Kidney capillary endothelial cell (primary cell): ENCODE measurements around the gene PLA2G4B.
A peak's percentile ranks its signal among the peaks of the same experiment; 100 is the strongest.

Experiments
- DNase-seq: peaks from one replicate; pipeline ENCODE4 v3.0.0-alpha.2; 2018; ENCODE audit warnings: low spot score

Gene PLA2G4B

DNA sequence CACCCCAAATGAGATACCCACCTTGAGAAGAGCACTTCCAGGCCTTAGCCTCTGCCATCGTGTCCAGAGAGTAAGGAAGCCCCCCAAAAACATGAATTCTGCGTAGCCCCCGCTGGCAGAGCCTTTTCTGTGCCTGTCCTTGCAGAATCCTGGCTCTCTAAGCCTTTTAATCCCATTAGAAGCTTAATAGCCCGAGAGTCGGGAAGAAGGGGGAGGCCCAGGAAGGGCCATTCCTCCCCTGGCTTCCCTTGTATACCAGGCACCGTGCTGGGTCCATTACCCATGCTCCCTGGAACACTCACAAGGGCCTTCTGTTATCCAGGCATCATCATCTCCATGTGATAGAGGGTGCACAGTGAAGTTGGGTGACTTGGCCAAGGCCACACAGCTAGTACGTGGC lies 48.1 kb downstream of the PLA2G4B start:
- no peak for DNase-seq

DNA sequence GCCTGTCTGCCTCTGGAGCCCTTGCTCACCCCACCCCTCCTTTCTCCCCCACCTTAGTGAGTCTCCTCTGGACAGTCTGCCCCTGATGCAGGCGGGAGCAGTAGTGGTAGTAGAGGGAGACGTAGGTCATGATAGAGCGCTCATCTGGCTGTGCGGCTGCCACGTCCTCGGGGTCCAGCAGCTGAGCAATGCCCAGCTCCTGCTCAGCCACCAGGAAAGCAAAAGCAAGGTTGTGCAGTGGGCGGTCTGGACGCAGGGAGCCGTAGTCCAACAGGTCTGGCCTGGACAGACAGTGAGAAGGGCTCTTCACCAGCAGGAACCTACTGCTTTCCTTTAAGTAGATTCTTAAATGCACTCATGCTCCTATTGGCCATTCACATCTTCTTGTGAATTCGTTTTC lies 48.5 kb downstream of the PLA2G4B start:
- DNase-seq: no peak

DNA sequence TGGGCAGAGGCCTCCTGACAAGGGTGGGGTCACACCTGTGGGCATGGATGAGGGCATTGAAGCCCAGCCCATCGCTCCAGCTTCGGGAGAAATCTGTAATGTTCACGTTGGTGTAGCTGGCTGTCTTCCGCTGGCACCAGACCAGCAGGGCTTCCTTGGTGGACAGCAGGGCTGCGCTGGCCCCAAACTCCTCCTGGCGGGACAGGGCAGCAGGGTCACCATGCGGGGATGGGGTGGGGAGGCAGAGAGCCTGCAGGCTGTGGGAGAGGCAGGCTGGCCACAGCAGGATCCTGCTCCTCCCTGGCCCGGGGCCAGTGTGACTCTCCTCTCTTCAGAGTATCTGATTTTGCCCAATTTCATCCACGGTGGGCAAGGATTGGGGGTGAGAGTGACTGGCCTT lies 49.2 kb downstream of the PLA2G4B start:
- DNase-seq: no peak

DNA sequence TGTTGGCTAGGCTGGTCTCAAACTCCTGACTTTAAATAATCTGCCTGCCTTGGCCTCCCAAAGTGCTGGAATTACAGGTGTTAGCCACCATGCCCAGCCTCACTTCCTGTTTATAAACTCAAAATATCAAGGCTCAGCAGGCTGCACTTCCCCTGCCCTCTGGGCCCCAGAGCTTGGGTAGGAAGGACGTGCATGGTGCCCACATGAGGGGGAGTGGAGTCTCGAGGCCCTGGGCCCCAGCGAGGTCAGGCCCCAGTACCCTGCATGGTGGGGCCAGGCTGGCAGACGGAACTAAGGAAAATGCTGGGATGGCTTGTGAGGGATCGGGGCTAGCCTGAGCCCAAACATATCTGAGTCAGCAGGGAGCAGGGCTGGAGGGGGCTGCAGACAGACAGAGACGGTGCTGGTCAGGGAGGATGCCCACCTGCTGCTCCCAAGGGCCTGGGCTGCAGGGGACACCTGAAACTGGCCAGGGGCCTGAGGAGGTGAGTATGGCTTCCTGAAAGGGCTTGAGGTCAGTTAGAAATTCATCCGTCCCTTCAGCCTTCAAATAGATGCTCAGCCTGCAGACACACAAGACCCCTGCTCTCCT lies 50.1 kb downstream of the PLA2G4B start:
- DNase-seq: no peak

DNA sequence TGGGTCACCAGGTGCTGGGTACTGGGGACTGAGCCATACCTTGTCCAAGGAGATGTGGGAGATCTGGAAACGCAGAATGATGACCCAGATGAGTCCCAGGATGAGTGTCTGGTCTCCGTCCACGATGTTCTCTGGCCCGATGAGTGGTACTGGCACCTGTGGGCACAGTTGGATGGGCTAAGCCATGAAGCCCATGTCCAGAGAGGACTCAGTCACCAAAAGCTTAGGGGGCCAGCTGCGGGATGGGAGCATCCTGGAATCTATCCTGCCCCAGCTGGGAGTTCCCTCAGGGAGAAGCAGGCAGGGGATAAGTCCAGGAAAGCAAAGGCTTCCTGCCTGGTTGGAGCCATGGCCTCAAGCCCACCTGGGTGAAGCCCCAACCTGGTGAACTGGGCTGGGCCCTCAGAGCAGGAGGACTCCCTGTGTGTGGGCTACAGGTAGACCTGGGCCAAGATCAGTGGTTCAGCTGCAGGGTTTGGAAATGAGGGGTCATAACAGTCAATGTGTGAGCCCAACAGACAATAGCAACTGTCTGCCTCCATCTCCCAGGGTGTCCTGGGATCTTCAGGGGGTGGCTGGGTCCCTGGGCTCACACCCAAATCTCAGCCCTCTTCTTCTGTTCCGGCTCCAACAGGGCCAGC lies 51.5 kb downstream of the PLA2G4B start:
- no peak for DNase-seq

DNA sequence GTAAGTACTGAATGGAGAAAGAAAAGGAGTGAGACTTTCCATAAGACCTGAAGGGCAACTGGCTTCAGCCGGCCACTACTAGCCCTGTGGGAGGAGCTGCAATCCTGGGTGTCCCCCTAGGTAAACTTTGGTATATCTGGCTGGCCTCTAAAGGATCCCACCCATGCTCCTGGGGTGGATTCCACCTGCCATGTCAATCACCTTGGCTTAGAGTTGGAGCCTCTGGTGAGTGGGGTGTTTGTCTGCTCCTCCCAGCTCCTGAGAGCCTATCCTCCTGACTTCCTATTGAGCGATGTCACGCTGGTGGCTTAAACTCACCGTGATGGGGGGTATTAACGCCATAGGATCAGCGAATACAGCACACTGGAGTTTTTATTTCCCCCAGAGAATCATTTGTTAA lies 52.6 kb downstream of the PLA2G4B start:
- no peak for DNase-seq

DNA sequence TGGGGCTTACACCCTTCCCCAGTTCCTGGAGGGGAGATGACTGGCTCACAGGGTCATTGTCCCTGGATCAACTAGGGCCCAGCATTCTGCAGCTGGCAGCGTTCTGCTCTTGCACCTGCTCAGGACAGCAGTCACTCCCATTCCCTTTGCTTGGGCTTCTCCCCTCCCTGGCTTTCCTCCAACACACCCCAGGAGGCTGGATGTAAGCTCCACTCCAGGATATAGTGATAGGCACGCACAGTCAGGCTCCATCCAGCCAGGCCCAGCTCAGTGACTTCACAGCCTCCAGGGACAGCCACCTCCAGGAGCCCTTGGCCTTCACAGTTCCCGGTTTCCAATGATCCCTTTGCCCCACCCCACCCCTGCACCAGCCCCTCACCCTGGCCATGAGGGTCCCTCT lies 53.3 kb downstream of the PLA2G4B start:
- DNase-seq: no peak

DNA sequence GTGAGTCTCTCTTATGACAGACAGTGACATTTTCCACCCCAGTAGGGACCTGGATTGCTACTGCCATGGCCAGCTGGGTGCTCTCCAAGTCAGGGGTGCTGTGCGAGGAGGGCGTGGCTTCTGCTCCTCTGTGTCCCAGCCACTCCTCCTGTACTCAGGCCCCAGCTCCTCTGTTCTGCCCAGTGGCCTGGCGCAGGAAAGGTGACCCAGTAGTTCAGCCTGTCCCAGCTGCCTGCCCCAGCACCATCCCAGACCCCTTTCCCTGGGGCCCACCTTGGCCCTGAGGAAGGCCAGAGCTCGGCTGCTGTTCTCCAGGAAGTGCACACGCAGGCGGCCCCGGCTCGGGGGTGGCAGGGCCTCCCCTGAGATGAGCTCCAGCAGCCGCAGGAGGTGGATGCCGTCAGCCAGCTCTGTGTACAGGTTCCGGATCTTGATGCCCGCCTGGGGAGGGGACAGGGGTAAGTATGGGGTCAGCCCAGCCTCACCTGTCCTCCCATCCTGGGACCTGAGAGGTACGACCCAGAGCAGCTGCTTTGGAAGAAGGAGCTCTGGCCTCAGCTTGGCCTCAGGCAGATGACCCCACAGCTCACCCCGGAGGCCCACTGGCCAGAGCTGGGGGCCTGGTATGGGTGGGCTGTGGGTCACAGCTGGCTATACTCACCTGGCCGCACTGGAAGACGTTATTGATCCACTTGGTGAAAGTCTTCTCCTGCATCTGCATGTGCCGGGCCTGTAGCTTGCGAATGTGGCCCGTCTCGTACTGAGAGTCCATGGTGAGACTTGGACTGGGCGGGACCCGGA lies 54.2 kb downstream of the PLA2G4B start:
- no peak for DNase-seq

DNA sequence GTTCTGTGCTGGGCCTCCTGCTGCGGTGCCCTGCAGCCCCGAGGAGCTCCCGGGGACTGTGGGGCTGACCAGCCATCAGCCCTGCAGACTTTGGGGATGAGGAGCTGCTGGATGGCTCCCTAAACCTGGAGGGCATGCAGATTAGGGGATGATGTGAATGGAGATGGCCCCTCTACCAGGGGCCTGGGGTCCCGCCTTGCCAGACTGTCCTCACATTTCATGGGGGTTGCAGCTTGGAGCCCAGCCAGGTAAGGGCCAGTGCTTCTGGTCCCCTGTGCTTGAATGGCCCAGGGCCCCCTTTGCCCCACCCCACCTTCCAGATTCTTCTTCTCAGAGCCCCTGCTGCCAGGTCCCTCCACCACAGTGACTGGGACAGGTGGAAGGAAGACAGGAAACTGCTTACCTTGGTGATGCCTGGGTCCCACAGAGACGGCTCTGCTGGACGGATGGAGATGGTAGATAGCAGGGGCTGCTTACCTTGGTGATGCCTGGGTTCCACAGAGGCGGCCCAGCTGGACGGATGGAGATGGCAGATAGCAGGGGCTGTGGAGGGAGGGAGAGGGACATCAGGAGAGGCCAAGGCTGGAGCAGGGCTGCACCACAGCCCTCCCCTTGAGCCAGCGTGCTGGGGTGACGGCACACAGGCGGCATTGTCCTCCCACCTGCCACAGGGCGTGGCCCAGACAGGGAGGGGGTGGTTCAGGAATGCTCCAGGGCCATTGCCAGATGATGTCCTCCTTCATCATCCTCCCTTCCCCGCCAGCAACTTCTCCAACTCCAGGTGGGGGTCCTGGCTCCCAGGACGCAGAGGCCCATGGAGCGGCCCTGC lies 55.0 kb downstream of the PLA2G4B start, which contains the start of gene SPTBN5:
SPTBN5 (minus strand) TSS at position 632 of the 829 bp plus-strand sequence; CDS start at position 76, 556 bp downstream.
- DNase-seq: no peak

DNA sequence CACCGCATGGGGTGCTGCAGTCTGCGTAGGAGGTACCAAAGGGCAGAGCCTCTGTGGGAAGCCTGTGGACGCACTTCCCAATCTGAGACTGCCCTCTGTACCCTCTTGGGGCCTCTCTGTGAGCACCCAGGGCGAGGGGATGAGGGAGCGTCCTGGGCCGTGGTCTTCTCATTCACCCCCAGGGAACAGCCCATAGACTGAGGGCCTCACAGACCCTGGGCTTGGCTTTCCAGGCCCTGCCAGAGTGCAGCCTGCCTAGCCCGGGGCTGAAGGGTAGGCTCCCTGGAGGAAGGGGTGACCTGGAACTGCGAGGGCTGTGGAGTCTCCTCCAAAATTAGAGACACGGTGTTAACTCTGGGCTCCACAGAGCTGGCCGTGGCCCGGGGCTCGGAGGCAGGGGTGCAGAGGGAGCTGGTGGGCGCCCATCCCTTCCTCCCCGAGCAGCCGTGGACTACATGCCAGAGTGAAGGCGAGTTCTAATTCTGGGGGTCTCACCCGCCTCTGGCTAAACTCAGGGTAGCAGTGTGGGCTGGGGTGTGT lies 55.7 kb downstream of the PLA2G4B start:
- no peak for DNase-seq

DNA sequence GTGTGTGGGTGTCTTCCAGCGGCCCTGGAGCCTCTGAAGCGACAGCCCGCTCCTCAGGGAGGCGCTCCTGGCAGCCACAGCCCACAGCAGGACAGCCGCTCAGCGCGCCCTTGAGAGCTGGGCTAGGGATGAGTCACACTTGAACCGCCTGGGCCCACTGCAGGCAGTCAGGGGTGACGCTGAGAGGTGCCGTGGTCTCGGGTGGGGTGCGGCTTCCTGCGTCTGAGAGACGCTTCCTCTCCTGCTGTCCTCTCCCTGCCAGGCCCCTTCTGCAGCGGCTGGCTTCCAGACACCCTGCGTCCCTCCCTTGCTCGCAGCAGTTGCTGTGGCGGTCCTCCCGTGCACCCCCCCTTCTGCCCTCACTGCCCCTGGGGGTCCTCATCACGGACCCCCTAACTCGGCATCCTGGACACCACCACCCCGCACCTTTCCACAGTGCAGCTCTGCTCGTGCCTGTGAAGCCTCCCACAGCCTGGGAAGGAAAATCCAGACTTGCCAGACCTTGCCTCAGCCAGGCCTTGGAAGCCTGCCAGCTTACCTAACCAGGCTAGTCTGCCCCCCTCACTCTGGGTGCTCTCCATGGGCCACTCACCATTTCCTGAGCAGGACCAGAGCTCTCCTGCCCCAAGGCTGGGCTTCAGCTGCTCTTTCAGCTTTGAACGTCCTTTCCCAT lies 56.3 kb downstream of the PLA2G4B start:
- peak; percentile 87 for DNase-seq

DNA sequence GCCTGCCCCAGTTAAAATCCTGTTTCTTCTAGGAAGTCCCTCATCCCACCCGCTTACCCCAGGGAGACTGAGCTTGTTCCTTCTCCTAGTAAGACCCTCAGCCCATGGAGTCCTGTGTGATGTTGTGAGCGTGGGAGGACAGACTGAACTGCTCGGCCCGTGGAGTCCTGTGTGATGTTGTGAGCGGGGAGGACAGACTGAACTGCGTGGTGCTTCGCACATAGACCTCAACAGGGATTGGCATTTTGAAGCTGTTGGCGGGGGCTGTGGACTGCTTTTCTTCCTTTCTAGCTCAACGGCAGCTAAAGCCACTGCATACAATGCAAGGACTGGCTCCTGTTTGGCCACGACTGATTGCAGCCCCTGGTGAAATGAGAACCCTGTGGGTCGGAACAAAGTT lies 56.8 kb downstream of the PLA2G4B start:
- no peak for DNase-seq

DNA sequence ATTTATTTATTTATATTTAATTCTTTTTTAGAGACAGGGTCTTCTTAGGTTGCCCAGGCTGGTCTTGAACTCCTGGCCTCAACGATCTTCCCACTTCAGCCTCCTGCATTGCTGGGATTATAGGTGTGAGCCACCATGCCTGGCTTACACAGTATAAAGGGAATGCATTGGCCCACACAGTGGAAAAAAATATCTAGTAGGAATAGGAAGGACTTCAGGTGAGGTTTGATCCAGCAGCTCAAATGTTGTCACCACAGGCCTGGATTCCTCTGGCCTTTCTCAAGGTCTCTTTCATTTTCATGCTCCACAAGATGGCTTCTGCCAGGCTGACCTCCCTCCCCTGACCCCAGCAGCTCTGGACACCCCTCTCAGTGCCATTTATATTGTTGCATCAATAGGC lies 57.3 kb downstream of the PLA2G4B start:
- DNase-seq: no peak

DNA sequence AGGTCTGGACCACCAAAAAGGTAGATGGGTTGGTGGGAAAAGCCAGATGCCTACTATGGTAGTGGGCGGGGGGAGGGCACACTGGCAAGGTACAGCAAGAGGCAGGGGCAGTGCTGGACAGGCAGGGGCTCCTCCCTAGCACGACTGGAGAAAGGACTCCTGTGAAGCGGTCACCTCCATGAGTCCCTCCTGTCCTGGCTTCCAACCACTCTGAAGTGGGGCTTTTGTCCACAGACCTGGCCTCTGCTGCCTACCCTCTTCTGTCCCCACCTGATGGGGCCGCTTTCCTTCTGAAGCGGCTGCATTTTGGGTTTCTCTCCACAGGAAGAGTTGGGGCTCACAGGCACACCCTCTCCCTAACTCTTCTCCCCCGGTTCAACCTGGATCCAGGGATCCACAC lies 57.9 kb downstream of the PLA2G4B start:
- DNase-seq: no peak

DNA sequence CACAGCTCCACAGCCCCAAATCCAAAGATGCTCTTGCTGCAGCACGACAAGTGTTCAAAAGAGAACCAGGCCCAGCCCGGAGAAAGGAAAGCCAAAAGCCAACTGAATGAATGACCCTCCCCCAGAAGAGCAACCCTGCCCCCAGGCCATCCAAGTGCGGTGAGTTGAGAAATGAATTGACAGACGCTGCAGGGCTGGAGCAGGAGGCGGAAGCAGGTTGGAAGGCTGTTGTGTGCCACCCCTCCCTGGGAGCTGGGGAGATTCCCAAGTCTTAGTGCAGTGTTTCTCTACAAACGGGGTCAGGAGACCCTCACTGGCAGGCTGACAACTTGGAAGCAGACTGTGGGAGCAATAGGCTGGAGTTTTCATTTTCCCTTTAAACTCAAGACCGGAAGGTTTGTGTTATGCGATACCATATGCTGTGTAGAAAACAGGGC lies 58.7 kb downstream of the PLA2G4B start:
- DNase-seq: no peak
